HG03095 (cell line): Measurements from ENCODE around the gene TRIO.

Experiments used
- ATAC-seq: cut with Tn5 transposase; IDR thresholded peaks from one replicate; pipeline ENCODE4 v1.9.1; 2021; ENCODE audit warnings: moderate library complexity; ENCODE audit not compliant: unreplicated experiment

The TRIO gene

DNA sequence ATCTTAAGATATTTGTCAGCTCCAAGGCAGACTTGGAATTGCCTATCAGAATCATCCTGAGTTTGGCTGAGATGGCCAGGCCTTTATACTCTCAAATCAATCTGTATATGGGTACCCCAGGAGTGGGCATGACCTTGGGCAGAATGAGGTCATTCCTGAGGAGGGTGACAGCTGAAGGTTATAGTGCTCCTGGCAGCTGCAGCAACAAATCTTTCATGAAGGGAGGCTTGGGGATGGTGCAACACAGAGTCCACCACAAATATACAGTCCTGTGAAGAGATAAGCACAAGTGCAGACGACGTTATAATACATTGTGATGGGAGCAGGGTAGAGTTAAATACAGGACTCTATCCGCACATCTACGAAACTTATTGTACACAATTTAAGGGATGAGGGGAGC lies 21.1 kb upstream of the TRIO start:
- no peak for ATAC-seq

DNA sequence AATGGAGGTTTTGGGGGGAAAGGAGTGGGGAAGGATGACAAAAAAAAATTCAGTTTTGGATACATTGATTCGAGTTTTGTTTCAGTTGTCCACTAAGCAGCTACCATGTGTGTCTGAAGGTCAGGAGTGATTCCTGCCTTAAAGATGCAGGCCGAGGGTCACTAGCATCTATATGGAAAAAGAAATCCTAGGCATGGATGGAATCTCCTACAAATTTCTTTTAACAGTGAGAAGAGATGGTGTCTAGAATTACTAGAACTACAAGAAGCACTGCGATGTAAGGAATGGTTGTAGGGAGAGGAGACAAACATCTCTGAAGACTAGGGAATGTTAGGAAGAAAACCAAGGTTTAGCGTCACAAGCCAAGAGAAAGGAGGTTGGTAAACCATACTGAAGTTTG lies 19.6 kb upstream of the TRIO start:
- no peak for ATAC-seq

DNA sequence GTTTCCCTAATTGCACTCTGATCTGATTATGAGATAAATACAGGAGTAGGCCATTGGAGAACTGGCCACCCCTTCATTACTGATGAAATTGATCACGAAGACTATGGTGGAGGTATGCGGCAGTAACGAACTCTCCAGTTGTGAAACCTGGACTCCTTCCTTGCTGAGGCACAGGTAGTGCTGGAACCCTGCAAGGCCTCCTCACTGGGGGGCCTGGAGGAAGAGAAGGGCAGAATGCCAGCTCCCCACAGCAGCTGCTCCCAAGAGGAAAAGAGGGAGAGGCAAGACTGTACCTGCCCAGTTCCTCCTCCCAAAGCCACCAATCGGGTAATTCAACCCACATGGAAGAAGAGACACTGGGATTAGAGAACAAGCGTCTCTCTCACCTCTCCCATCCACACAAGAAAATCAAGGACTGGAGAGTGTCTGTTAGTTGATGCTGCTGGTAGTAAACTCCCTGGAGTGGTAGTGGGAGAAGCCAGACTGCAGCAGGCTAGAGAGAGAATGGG lies 19.1 kb upstream of the TRIO start:
- ATAC-seq = no peak

DNA sequence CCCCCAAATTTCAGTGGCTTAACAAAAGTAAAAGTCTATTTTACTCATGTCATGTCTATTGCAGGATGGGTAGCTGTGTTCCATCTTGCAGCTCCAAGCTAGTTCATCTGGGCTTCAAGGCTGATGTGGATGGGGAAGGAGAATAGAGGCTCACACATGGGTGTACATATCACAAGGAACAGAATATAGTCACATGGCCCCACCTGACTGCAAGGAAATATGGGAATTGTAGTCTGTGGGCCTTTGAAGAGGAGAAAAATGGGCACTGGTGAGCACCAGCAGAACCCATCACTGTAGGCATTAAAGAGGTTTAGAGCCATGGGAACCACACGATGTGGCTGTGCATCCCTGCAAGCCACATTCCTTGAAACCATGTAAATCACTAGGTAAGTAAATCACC lies 17.9 kb upstream of the TRIO start:
- ATAC-seq = no peak

DNA sequence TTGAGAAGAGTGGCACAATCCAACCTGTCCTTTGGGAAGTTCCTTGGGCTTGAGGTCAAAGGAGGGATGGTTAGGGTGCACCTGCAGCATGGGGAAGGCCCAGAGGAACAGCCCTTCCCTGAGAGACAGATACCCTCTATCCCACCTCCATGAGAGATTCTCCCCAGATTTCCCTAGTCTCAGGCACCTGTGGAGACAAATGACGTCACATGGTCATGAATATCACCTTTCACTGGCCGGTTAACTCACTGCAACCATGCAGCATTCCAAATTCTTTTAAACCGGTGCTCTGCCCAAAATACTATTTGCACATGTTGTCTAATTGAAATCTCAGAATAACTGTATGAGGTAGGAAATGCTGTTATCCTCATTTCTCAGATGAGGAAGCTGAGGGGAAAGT lies 15.6 kb upstream of the TRIO start:
- ATAC-seq = no peak

DNA sequence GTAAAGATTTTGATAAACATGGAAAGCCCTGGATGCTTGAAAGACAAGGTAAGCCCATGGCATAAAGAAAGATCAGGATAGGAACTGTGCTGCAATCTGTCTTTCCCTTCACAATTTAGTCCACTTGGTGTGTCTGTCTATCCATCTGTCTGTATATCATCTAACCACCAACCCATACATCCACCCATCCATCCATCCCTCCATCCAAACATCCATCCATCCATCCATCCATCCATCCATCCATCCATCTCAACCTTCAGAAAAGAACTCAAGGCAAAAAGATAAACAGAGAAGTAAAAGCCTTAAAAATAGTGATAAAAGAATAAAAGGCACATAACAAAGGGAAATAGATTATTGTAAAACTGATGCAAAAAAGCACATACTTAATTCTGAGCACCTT lies 15.1 kb upstream of the TRIO start:
- ATAC-seq = no peak

DNA sequence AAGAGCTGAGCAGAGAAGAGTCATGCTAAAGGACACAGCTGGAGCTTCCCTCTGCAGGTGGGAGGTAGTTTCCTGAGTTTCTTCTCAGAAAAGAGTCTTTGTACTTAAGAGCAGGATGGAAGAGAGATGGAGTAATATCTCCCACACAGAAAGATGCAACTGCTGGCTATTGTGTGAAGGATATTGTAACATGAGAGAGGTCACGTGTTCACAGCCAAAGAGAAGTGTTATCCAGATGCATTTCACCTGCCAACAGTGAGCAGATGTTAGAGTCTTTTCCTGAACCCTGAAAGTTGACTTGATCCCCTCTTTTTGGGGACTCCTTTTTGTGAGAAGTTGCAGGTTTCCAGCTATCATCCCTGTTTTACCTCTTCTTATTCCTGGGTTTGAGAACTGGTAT lies 14.0 kb upstream of the TRIO start:
- ATAC-seq = no peak

DNA sequence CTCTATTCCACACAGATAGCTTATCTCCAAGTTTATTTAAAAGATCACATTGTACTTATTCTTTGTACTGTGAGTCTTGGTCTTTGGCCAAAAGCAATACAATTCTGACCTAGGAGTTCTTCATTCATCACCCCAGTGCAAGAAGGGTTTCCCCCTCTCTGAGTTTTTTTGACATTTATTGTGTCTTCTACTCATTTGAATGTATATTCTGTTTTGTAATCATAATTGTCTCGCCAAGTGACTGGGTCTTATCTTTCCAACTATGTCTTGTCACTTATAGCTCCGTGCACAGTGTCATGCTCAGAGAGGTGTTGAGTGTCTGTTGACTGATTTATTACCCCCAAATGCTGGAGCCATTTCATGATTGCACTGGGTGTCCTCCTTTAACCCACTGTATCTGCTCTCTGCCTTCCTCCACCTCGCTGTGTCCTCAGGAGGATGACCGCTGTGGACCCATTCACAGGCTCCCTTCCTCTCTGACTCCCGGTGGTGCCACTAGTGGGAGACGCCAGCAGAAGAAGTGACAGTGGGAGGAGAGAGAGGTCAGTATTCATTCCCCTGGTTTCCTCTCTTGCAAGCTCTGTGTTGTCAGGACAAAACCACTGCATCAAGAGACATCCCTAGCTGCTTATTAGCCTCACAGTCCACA lies 11.2 kb upstream of the TRIO start:
- ATAC-seq = no peak

DNA sequence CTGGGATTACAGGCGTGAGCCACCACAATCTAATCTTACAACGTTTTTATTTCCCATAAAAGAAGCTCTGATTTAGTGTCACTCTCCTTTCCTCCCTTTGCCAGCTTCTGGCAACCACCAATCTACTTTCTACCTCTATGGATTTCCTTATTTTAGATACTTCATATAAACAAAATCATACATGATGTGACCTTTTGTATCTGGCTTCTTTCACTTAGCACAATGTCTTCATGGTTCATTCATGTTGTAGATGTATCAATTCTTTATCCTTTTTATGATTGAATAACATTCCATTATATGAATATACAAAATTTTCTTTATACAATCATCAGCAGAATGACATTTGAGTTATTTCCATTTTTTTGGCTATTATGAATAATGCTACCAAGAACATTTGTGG lies 9.7 kb upstream of the TRIO start:
- ATAC-seq = no peak

DNA sequence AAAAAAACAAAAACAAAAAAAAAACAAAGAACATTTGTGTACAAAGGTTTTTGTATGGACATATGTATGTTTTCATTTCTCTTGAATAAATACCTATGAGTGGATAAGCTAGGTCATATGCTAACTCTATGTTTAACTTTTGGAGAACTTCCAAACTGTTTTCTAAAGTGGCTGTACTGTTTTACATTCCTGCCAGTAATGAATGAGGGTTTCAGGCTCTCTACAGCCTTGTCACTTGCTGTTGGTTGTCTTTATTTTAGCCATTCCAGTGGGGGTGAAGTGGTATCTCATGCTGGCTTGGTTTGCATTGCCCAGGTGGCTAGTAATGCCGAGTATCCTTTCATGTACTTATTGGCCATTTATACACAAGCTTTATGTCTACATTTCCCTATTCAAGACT lies 9.1 kb upstream of the TRIO start:
- ATAC-seq = no peak

DNA sequence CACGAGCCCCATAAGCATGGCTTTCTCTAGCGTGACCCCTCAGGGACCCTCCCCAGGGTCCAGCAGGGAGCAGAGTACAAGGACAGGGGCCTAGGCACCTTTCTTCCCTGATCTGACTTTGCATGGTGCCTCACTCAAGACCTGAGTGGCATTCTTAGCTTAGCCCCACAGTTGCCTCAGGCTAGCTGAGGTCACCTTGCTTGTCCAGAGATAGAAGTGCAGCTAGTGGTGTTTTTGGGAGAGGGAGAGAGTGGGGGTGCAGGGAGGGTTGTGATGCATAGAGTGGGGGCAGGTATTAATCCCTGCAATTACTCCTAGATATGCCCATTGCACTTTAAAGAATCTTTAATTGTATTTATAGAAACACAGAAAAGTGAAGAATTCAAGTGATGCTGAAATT lies 8.4 kb upstream of the TRIO start:
- ATAC-seq = no peak

DNA sequence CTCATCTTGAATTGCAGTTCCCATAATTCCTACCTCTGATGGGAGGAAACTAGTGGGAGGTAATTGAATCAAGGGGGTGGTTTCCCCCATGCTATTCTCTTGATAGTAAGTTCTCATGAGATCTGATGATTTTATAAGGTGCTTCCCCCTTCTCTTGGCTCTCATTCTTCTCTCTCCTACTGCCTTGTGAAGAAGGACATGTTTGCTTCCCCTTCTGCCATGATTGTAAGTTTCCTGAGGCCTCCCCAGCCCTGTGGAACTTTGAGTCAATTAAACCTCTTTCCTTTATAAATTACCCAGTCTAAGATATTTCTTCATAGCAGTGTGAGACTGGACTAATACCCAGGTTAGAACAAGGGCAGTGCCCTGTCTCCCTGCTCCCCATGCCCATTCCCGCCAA lies 7.5 kb upstream of the TRIO start:
- ATAC-seq = no peak

DNA sequence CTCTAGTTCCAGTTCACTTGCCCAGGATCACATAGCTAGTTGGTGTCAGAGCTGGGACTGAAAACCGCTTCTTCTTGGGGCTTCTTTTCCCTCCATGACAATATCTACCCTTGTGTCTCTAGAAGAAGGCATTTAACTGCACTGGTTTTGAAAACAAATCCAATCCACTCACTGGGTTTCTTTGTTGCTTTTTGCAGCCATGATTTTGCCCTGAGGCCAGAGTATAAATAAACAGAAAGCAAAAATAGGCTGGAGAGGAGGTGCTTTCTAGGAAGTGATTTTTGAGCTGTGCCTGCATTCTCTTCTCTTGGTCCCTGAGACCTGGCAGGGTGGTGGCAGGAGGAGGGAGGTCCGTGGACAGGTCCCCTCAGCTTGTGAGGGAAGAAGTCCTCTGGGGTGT lies 6.9 kb upstream of the TRIO start:
- no peak for ATAC-seq

DNA sequence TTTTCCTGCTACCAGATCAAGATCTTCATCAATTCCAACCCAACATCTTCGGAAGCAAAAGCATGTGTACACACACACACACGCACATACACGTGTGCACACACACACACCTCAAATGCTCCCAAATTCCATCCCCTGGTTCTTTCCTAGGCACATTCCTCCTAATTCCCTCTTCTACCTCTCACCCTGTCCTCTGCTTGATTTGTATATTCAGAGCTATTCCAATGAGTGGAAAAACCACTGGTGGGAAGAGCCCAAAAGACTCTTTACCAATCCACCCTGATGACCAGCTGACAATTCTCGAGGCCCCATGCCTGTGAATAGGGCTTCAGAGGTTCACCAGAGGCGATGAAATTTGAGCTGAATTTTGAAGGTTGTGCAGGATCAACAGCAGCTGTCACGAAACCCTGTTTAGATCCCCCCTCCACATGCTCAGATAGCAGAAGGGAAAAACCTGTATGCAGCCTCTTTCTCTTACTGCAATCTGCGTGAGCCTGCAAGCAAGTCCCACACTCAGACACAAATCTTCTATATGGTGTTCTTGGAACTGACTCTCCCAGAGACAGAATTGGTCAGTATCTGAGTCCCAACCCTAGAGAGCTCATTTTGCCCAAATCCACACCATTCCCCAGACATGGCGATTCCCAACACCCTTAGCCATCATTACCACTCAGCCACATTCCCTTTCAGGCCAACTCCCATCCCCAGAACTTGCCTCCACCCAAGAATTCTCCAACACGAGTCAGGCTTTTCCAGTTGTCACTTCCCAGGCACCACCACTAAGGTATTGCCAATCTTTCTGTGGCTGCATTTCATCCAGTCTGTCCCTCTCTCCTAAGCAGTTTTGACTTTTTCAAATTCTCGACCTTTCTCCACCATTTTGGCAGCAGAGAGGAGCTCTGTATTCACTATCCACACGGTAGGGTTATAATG lies 4.3 kb upstream of the TRIO start:
- no peak for ATAC-seq

DNA sequence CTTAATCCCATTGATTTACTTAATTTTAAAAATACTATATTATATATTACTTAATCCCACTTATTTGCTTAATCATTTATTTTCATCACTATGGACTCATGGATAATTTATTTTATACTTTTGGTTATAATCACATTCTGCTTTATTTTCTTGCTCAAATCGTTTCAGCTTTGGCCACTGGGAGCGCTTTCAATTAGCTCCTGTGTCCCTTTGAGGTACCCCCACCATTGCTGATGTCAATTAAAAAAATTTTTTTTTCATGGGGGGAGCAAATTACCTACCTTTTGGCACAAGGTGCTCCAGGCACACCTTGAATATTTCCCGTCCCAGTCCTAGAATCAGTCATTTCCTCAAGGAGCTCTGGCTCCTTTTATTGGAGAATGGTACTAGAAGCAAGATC lies 1.4 kb upstream of the TRIO start:
- ATAC-seq = no peak

DNA sequence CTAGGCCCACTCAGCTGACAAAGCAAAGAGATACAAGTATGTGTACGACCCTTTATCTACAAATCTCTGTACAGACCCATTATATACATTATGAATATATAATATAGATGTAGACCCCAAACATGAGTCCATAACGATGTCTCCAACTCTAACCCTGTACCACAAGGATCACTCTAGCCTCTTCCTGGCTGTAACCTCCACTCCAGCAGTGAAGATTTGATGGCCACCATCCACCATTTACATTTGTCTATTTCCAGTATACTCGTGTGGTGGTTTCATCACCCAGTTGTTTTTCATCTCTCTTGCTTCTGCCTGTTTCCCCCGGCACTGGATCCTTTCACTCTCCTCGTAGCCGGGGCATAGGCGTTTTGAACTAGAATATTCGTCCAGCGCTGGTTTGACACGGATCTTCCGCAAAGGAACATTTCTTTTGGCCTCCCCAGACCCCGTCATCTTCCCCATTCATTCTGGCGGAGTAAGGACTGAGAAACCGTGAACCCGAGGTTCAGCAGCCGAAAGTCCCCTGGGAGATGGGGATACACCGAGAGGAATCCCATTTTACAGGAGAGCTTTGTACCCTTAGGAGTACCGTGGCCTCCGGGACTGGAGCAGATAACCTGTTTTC lies 828 bp upstream of the TRIO start:
- ATAC-seq = peak; percentile 4

DNA sequence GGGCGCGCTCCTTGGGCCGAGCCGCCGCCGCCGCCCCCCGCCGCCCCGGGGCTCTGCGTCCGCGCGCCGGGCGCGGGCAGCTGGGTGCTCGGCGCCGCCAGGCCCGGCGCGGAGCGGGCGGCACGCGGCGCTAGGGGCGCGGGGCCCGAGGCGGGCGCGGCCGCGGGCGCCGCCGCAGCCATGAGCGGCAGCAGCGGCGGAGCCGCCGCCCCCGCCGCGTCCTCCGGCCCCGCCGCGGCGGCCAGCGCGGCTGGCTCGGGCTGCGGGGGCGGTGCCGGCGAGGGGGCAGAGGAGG lies 351 bp downstream of the TRIO start:
- ATAC-seq = peak; percentile 6

DNA sequence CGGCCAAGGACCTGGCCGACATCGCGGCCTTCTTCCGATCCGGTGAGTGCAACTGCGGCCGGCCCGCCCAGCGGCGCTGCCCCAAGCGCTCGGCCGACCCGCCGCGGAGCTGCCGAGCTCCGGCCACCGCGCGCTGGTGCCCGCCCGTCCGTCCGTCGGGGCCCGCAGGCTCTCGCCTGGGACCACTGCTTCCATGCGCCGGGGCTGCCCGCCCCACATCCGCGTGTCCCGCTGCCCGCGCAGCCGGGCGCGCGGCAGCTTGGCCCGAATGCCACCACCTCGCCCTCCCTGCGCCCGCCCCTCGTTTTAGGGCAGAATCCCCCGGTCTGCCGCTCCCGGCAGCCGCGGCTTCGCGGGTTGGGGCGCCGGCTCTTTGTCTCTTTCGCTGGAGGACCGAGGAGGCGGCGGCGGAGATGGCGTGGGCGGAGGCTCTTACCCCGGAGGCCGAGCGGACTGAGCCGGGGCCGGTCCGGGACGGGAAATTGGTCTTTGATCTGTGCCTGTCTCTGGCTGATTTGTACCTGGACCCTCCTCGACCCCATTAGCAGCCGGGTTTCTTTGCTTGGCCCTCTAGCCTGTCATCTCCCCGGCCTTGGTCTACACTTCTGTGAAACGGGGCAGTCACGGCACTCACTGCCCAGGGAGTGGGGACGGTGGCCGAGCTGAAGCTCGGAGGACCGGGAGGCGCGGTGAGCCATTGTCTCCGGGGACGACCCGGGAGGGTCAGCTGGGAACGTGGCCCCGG lies 871 bp downstream of the TRIO start:
- ATAC-seq = peak; percentile 11

DNA sequence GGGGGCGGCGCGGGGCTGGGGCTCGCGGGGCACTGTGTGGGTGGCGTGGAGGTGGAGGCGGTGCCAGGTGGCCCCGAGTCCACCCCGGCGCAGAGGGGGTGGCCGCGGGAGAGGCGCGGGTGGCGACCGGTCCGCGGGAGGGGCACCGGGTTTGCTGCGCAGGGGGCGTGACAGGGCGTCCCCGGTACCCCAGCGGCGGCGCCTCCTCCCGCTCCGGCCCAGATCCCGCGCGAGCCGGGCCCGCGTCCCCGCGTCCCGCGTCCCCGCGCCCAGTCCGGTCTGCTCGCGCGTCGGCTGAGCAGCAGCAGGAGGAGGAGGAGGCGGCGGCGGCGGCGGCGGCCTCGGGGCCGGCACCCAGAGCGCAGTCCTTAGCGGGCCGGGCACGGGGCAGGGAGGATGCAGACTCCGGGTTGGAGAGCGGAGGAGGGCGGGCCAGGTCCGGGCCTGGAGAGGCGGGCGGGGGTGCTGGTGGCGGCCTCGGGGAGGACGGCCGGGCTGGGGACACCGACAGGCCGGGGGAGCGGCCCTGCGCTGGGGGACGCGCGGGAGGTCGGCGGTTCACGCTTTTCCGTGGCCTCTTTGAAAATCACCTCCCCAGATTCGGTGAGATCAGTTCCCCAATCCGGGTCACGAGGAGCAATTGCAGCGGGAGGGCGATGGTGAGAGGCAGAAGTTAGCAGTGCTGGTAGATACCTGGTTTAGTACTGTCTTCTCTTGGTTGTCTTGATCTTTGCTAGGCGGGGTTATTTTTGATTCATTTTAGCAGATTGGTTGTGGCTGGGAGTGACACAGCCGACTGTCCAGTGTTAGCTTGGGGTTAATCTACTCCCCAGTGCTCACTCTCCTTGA lies 1.7 kb downstream of the TRIO start:
- peak; percentile 59 for ATAC-seq
